H1 (cell line): ENCODE results near the gene ANKRD13B. TPM values are rescaled to one million over a fixed set of nuclear protein-coding genes. Genes with fewer than 3 reads are reported as not detected.

Experiments
- CTCF ChIA-PET: fragments of 300-600 bp; sonication (Branson Sonifier 250); formaldehyde crosslinking; loops from one replicate; lab custom pipeline; 2021; ENCODE audit not compliant: partially characterized antibody; lab: Charles Lee
- POLR2A ChIA-PET: fragments of 300-600 bp; sonication (Branson Sonifier 250); formaldehyde crosslinking; loops from one replicate; lab custom pipeline; 2021; ENCODE audit warnings: inconsistent platforms; ENCODE audit not compliant: partially characterized antibody; lab: Charles Lee
- DNase-seq, 2 experiments: peaks; one replicate each; pipeline versions ENCODE4 v3.0.0 to v3.0.0-alpha.2; 2010 to 2022; ENCODE audit warnings: low spot score in 2 of 2, low read depth in 1 of 2, mixed read lengths in 1 of 2
- FAIRE-seq: peaks from 2 replicates; lab custom pipeline; 2011; peaks lifted over from hg19 to GRCh38; lab: Jason Lieb, UNC
- H2AFZ ChIP-seq: 2 replicates; pipeline ENCODE4 v1.8.1; 2012; ENCODE audit warnings: low read length, inconsistent platforms
- H2AK5ac ChIP-seq: 2 replicates; pipeline ENCODE4 v1.6.1; 2013; ENCODE audit warnings: low read depth, low read length
- H2BK120ac ChIP-seq: replicated peaks from 2 replicates; pipeline ENCODE3; 2013; ENCODE audit warnings: low read depth, low read length, inconsistent platforms
- H2BK12ac ChIP-seq: 2 replicates; pipeline ENCODE4 v1.6.1; 2013; ENCODE audit warnings: low read depth, low read length
- H2BK15ac ChIP-seq: 2 replicates; pipeline ENCODE4 v1.6.1; 2013; ENCODE audit warnings: low read length
- H2BK20ac ChIP-seq: 2 replicates; pipeline ENCODE4 v1.6.1; 2013; ENCODE audit warnings: low read length
- H2BK5ac ChIP-seq: 2 replicates; pipeline ENCODE4 v1.6.1; 2013; ENCODE audit warnings: low read depth, low read length
- H3K14ac ChIP-seq: 2 replicates; pipeline ENCODE4 v1.6.1; 2013; ENCODE audit warnings: inconsistent platforms; ENCODE audit not compliant: insufficient read length
- H3K18ac ChIP-seq: 2 replicates; pipeline ENCODE4 v1.6.1; 2013; ENCODE audit warnings: low read length; ENCODE audit errors: extremely low read depth
- H3K23ac ChIP-seq: 2 replicates; pipeline ENCODE4 v1.6.1; 2013; ENCODE audit warnings: inconsistent platforms; ENCODE audit not compliant: insufficient read length
- H3K23me2 ChIP-seq: 2 replicates; pipeline ENCODE4 v1.6.1; 2013; ENCODE audit warnings: low read depth, low read length
- H3K27ac ChIP-seq: 2 replicates; pipeline ENCODE4 v1.6.1; 2011; ENCODE audit warnings: low read depth, low read length, inconsistent platforms
- H3K27me3 ChIP-seq, 4 experiments: replicated peaks in 1 of 4; 1 replicate in 1 of 4; 2 replicates in 3 of 4; pipeline versions ENCODE4 v1.6.1 to v1.8.1; 2011 to 2013; ENCODE audit warnings: low read length in 3 of 4, mild to moderate bottlenecking in 3 of 4, inconsistent platforms in 2 of 4, mixed read lengths in 2 of 4, moderate library complexity in 1 of 4; ENCODE audit not compliant: control insufficient read depth in 3 of 4, insufficient read depth in 3 of 4; ENCODE audit errors: extremely low read depth in 1 of 4
- H3K36me3 ChIP-seq, 4 experiments: 2 replicates each; pipeline versions ENCODE4 v1.6.1 to v1.8.1; 2011 to 2013; ENCODE audit warnings: mild to moderate bottlenecking in 4 of 4, low read length in 3 of 4, moderate library complexity in 2 of 4, control low read depth in 1 of 4, inconsistent platforms in 1 of 4; ENCODE audit not compliant: insufficient read depth in 4 of 4, control insufficient read depth in 2 of 4
- H3K4ac ChIP-seq: replicated peaks from 2 replicates; pipeline ENCODE3; 2013; ENCODE audit warnings: low read length, low read depth, mixed read lengths, inconsistent platforms; ENCODE audit not compliant: insufficient read length
- H3K4me1 ChIP-seq, 4 experiments: replicated peaks in 1 of 4; 1 replicate in 1 of 4; 2 replicates in 3 of 4; pipeline versions ENCODE4 v1.6.1 to v1.8.1; 2011 to 2013; ENCODE audit warnings: low read length in 3 of 4, inconsistent platforms in 2 of 4, mixed read lengths in 1 of 4; ENCODE audit not compliant: insufficient read depth in 4 of 4, control insufficient read depth in 3 of 4
- H3K4me2 ChIP-seq, 2 experiments: 2 replicates each; pipeline versions ENCODE4 v1.6.1 to v1.8.1; 2011 to 2013; ENCODE audit warnings: low read depth in 2 of 2, low read length in 2 of 2, control low read depth in 1 of 2, inconsistent platforms in 1 of 2, mild to moderate bottlenecking in 1 of 2; ENCODE audit not compliant: insufficient read depth in 1 of 2
- H3K4me3 ChIP-seq, 4 experiments: fragments of 200-600, 300-600 bp in 1 of 4; sonication (generic), shearing (Covaris generic), sonication (Bioruptor Twin) in 1 of 4; 2 replicates each; pipeline versions ENCODE4 v1.5.1 to v1.8.1; 2011 to 2016; ENCODE audit warnings: low read length in 4 of 4, low read depth in 3 of 4, control low read depth in 2 of 4, inconsistent platforms in 2 of 4, mild to moderate bottlenecking in 2 of 4, mixed read lengths in 1 of 4, moderate library complexity in 1 of 4; ENCODE audit not compliant: insufficient read depth in 2 of 4; ENCODE audit errors: extremely low read depth in 1 of 4
- H3K56ac ChIP-seq: replicated peaks from 2 replicates; pipeline ENCODE3; 2013; ENCODE audit warnings: low read depth, mild to moderate bottlenecking, mixed read lengths, low read length, inconsistent platforms; ENCODE audit not compliant: insufficient read length
- H3K79me1 ChIP-seq: 2 replicates; pipeline ENCODE4 v1.6.1; 2013; ENCODE audit warnings: low read depth, low read length, control low read depth
- H3K79me2 ChIP-seq, 2 experiments: 2 replicates each; pipeline versions ENCODE4 v1.6.1 to v1.8.1; 2012 to 2013; ENCODE audit warnings: low read length in 2 of 2, mild to moderate bottlenecking in 2 of 2, inconsistent platforms in 1 of 2; ENCODE audit not compliant: insufficient read depth in 2 of 2, control insufficient read depth in 1 of 2
- H3K9ac ChIP-seq, 4 experiments: replicated peaks in 1 of 4; 1 replicate in 1 of 4; 2 replicates in 3 of 4; pipeline versions ENCODE4 v1.6.1 to v1.8.1; 2011 to 2013; ENCODE audit warnings: low read depth in 3 of 4, low read length in 3 of 4, control low read depth in 2 of 4, mild to moderate bottlenecking in 2 of 4, moderate library complexity in 2 of 4, inconsistent platforms in 1 of 4; ENCODE audit errors: extremely low read depth in 1 of 4
- H3K9me3 ChIP-seq, 2 experiments: 2 replicates each; pipeline versions ENCODE4 v1.6.1 to v1.8.1; 2012 to 2013; ENCODE audit warnings: mild to moderate bottlenecking in 2 of 2, moderate library complexity in 2 of 2, control low read depth in 1 of 2, inconsistent platforms in 1 of 2, low read depth in 1 of 2, low read length in 1 of 2, mixed read lengths in 1 of 2; ENCODE audit not compliant: insufficient read depth in 2 of 2
- H4K20me1 ChIP-seq, 2 experiments: replicated peaks in 1 of 2; 2 replicates each; pipeline versions ENCODE3 to v1.8.1; 2011 to 2013; ENCODE audit warnings: inconsistent platforms in 2 of 2, low read length in 2 of 2, mild to moderate bottlenecking in 1 of 2; ENCODE audit not compliant: insufficient read depth in 2 of 2, control insufficient read depth in 1 of 2
- H4K5ac ChIP-seq: 2 replicates; pipeline ENCODE4 v1.6.1; 2013; ENCODE audit warnings: low read length, low read depth, mixed read lengths, inconsistent platforms; ENCODE audit not compliant: insufficient read length
- H4K8ac ChIP-seq: 2 replicates; pipeline ENCODE4 v1.8.0; 2013; ENCODE audit warnings: mild to moderate bottlenecking, moderate library complexity, low read length, inconsistent platforms; ENCODE audit not compliant: insufficient read depth; ENCODE audit errors: extremely low read depth
- H4K91ac ChIP-seq: replicated peaks from 2 replicates; pipeline ENCODE3; 2013; ENCODE audit warnings: low read length, mixed read lengths, inconsistent platforms; ENCODE audit not compliant: insufficient read length
- CBX8 ChIP-seq: fragments of 300-800, 300-1000 bp; sonication (generic); IDR thresholded peaks from 2 replicates; pipeline ENCODE4 v1.7.1; 2016; ENCODE audit warnings: low read depth, low read length, borderline replicate concordance
- CEBPB ChIP-seq: IDR thresholded peaks from 2 replicates; pipeline ENCODE4 v1.6.1; 2012; ENCODE audit warnings: low read depth, low read length
- CTBP2 ChIP-seq: IDR thresholded peaks from 2 replicates; pipeline ENCODE4 v1.7.0; 2011; ENCODE audit warnings: borderline replicate concordance, mild to moderate bottlenecking, moderate library complexity, mixed read lengths, low read length; ENCODE audit not compliant: insufficient read depth, insufficient read length
- GTF2F1 ChIP-seq: IDR thresholded peaks from 2 replicates; pipeline ENCODE4 v1.6.1; 2012; ENCODE audit warnings: low read depth, low read length, improper control_type of control experiment, borderline replicate concordance
- HDAC2 ChIP-seq, 2 experiments: fragments of 300-600 bp in 1 of 2; sonication (generic) in 1 of 2; IDR thresholded peaks; 2 replicates each; pipeline ENCODE4 v1.6.1; 2011 to 2012; ENCODE audit warnings: low read depth in 2 of 2, low read length in 2 of 2, mild to moderate bottlenecking in 2 of 2, moderate library complexity in 2 of 2, borderline replicate concordance in 1 of 2, inconsistent platforms in 1 of 2
- HDAC6 ChIP-seq: IDR thresholded peaks from one replicate; pipeline ENCODE4 v1.7.1; 2012; ENCODE audit warnings: low read depth, mild to moderate bottlenecking, inconsistent platforms, low read length, moderate library complexity
- KDM4A ChIP-seq: IDR thresholded peaks from one replicate; pipeline ENCODE4 v1.7.1; 2012; ENCODE audit warnings: low read depth, mild to moderate bottlenecking, moderate library complexity, low read length, inconsistent platforms; ENCODE audit not compliant: severe bottlenecking
- MAFK ChIP-seq: IDR thresholded peaks from 2 replicates; pipeline ENCODE4 v1.6.1; 2012; ENCODE audit warnings: low read depth, mild to moderate bottlenecking, improper control_type of control experiment, low read length
- POLR2A ChIP-seq, 2 experiments: IDR thresholded peaks; 1 replicate in 1 of 2; 2 replicates in 1 of 2; pipeline ENCODE4 v1.6.1; 2011; ENCODE audit warnings: low read depth in 2 of 2, low read length in 2 of 2, mild to moderate bottlenecking in 2 of 2; ENCODE audit errors: control extremely low read depth in 1 of 2
- RNF2 ChIP-seq: fragments of 200-900, 300-1000 bp; sonication (generic); IDR thresholded peaks from 2 replicates; pipeline ENCODE4 v1.7.1; 2016; ENCODE audit warnings: borderline replicate concordance, low read depth, mild to moderate bottlenecking, antibody characterized with exemption, low read length; ENCODE audit not compliant: poor library complexity, severe bottlenecking; ENCODE audit errors: missing control alignments
- SIN3A ChIP-seq, 2 experiments: IDR thresholded peaks in 1 of 2; conservative IDR thresholded peaks in 1 of 2; 2 replicates each; pipeline ENCODE4 v1.6.1; 2011 to 2012; ENCODE audit warnings: low read length in 2 of 2, improper control_type of control experiment in 1 of 2, low read depth in 1 of 2, mild to moderate bottlenecking in 1 of 2
- ZNF274 ChIP-seq: IDR thresholded peaks from 2 replicates; pipeline ENCODE4 v1.7.0; 2012; ENCODE audit warnings: low read length, borderline replicate concordance; ENCODE audit errors: extremely low read depth
- WGBS, 2 experiments: shearing (Covaris generic) in 1 of 2; methylation state at CpG; one replicate each; pipeline versions ENCODE4 v1.1.6 to v1.1.7; 2013 to 2015; ENCODE audit warnings: low lambda C conversion rate in 2 of 2, mixed read lengths in 2 of 2, inconsistent platforms in 1 of 2, low coverage in 1 of 2, missing lambda C conversion rate in 1 of 2; ENCODE audit not compliant: insufficient replicate concordance in 2 of 2, insufficient coverage in 1 of 2, insufficient read length in 1 of 2; ENCODE audit errors: extremely low coverage in 1 of 2, missing lambda C conversion rate in 1 of 2; 5-methylcytosine and 5-hydroxymethylcytosine counted together
- polyA plus RNA-seq, 7 experiments: library from polyadenylated mRNA; depleted of rRNA in 3 of 7; stranded (reverse) in 5 of 7; unstranded in 2 of 7; fragments of >200 nt in 5 of 7; fragments of 200-250 nt in 2 of 7; gene quantifications; 1 replicate in 5 of 7; 2 replicates in 1 of 7; 4 replicates in 1 of 7; pipeline versions ENCODE4 v1.2.1 to v1.2.3, GENCODE V29; 2011 to 2013; ENCODE audit warnings: missing spikeins in 2 of 7, mixed read lengths in 2 of 7
- total RNA-seq: library from RNA; stranded (reverse); fragmentation: NEBNext Ultra II Directional; extraction: Animal tissue kit (Norgen Biotek cat#: 25700); gene quantifications from 2 replicates; pipeline ENCODE4 v1.2.1, GENCODE V29; 2021

The ANKRD13B gene
- total and polyA plus RNA-seq, 2 of the 8 experiments (the other 6 are each of a cell fraction or from before 2014, with no cell fraction given) = 16.4 to 48.5 TPM

GRCh38 chr17:29653995-29654714 lies 61.2 kb downstream of the ANKRD13B start:
- Histone ChIP-seq H2BK20ac (no peak overlapping the region), H3K14ac (no peak overlapping the region), H3K4me1 (no peaks in the 10 kb centered on the region), H3K18ac (no peak overlapping the region), H3K79me2 (no peaks in the 10 kb centered on the region), H3K36me3 (no peaks in the 10 kb centered on the region), H2BK15ac (no peak overlapping the region), H3K4me2 (no peak overlapping the region), H4K91ac (no peak overlapping the region), H2BK12ac (no peak overlapping the region), H2BK120ac (no peak overlapping the region), H3K23ac (no peak overlapping the region), H3K56ac (no peak overlapping the region), H4K8ac (no peak overlapping the region), H3K9ac (no peak overlapping the region)
- WGBS, 2 experiments = 89% methylated on average over 1 of the region's 1 CpG; no CpG with 5 or more reads in 1 of the 2 experiments
- no peak for DNase-seq
- no peak for FAIRE-seq
- TF ChIP-seq HDAC2 (IDR thresholded peaks at IDR 0.05; ENCODE audit: borderline replicate concordance in 1 of 2, low read depth in 2 of 2, low read length in 2 of 2) = no peak
- TF ChIP-seq KDM4A = no peak
- TF ChIP-seq GTF2F1 = no peak
- TF ChIP-seq MAFK = no peak
- no peak for TF ChIP-seq HDAC6
- no peak for TF ChIP-seq CBX8
- TF ChIP-seq CTBP2 = no peak
- no peak for TF ChIP-seq ZNF274
- no peak for TF ChIP-seq CEBPB
- TF ChIP-seq SIN3A (conservative IDR thresholded peaks at IDR 0.05 in 1 of 2, IDR thresholded peaks at IDR 0.05 in 1 of 2; ENCODE audit: low read depth in 1 of 2, low read length in 2 of 2) = no peak
- no peak for TF ChIP-seq POLR2A (IDR thresholded peaks at IDR 0.05; ENCODE audit: control extremely low read depth in 1 of 2, low read depth in 2 of 2, low read length in 2 of 2)
- TF ChIP-seq RNF2 = no peak
- TF ChIP-seq, all 59 proteins: peak for 0
- H3K27ac ChIP-seq = no peak overlapping the region
- ChIA-PET POLR2A (no interaction called here), CTCF (interaction anchor here (0.7 to 2.1 kb wide), 6 partner anchors 12 to 125 kb away, joined by 3 to 7 read pairs (median 4); no protein-coding TSS in a partner anchor)
- no peak overlapping the region for H2AK5ac ChIP-seq
- no peak overlapping the region for H3K4me3 ChIP-seq
- H4K5ac ChIP-seq = no peak overlapping the region
- H3K4ac ChIP-seq = no peak overlapping the region
- no peaks in the 10 kb centered on the region for H3K9me3 ChIP-seq
- H3K79me1 ChIP-seq = no peaks in the 10 kb centered on the region
- no peak overlapping the region for H2BK5ac ChIP-seq
- no peaks in the 10 kb centered on the region for H4K20me1 ChIP-seq
- no peaks in the 10 kb centered on the region for H3K23me2 ChIP-seq
- no peak overlapping the region for H2AFZ ChIP-seq
- no peaks in the 10 kb centered on the region for H3K27me3 ChIP-seq
